ENCODE measurements around the gene RUNX1. TPM values are rescaled to one million over a fixed set of nuclear protein-coding genes. Genes with fewer than 3 reads are reported as not detected.

RUNX1 gene
- total RNA-seq, 3 donors from 2014 or later, result 24.8 to 165 (median 127) TPM

DNA sequence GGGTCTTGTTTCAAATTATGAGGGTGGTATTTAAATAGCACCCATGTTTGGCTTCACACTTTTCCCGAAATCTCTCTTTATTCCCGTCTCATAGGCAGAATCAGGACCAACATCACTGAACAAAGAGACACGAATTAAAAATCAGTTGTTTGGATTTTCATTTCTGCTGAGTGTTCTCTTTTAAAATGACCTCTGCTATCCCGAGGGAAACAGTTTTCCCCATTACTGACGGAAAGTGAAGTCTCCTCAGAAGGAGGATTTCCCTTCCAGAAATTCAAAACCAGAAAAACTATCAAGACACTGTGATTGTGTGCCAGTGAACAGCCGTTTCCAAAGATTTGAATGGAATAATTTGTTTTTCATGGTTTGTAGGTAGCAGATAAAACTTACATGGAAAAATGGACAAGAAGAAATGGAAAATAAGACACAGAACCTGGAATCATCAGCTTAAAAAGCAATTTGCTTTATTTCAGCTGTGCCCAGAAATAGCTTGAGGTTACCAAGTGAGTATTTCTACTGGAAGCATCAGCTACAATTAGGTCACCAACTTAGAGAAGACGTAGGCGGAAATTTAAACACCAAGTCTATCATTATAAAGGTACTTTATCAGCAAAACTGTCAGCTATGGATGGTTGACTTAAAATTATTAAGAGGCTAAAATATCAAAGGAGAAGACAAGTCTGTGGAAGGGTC lies 68.5 kb downstream of the RUNX1 start:
- Histone ChIP-seq H3K36me3 (no peaks in the 10 kb centered on the region), H3K27me3 (no peaks in the 10 kb centered on the region), H3K4me1 (no peaks in the 10 kb centered on the region), H3K4me3 (no peak overlapping the region), H3K27ac (peak overlapping the region in 1 of 2 donors; percentile 3), H3K9me3 (no peaks in the 10 kb centered on the region)
- TF ChIP-seq, protein P1, sequence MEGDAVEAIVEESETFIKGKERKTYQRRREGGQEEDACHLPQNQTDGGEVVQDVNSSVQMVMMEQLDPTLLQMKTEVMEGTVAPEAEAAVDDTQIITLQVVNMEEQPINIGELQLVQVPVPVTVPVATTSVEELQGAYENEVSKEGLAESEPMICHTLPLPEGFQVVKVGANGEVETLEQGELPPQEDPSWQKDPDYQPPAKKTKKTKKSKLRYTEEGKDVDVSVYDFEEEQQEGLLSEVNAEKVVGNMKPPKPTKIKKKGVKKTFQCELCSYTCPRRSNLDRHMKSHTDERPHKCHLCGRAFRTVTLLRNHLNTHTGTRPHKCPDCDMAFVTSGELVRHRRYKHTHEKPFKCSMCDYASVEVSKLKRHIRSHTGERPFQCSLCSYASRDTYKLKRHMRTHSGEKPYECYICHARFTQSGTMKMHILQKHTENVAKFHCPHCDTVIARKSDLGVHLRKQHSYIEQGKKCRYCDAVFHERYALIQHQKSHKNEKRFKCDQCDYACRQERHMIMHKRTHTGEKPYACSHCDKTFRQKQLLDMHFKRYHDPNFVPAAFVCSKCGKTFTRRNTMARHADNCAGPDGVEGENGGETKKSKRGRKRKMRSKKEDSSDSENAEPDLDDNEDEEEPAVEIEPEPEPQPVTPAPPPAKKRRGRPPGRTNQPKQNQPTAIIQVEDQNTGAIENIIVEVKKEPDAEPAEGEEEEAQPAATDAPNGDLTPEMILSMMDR (IDR thresholded peaks at IDR 0.05), result no peak
- TF ChIP-seq POLR2A (IDR thresholded peaks at IDR 0.05), result no peak
- TF ChIP-seq POLR2AphosphoS5 (IDR thresholded peaks at IDR 0.05), result no peak
- DNase-seq (ENCODE audit: low spot score in 2 of 2), result no peak
- intact Hi-C loops (cut with DNase I; ENCODE audit: low total_unique reads), result no loop called here

DNA sequence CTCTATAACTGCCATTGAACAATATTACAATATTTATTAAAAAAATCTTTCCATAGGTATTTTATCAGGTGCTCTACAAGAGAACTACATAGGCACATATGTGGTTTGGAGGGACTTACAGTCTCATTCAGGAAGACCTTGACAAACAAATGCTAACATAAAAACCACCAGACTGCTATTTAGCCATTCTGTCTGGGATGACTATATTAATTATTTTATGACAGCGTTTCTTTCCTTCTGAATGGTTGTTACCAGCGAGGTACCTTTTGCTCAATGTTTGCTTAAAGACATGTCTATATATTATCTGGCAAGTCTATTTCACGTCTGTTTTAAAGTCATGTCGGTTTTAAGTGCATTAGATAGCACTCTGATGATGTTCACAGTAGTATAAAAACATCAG lies 69.7 kb downstream of the RUNX1 start:
- Histone ChIP-seq H3K27ac (no peak overlapping the region), H3K4me1 (no peaks in the 10 kb centered on the region), H3K27me3 (no peaks in the 10 kb centered on the region), H3K36me3 (no peaks in the 10 kb centered on the region), H3K9me3 (no peaks in the 10 kb centered on the region), H3K4me3 (no peak overlapping the region)
- TF ChIP-seq, protein P1 (IDR thresholded peaks at IDR 0.05), result no peak
- TF ChIP-seq POLR2A (IDR thresholded peaks at IDR 0.05), result no peak
- TF ChIP-seq POLR2AphosphoS5 (IDR thresholded peaks at IDR 0.05), result no peak
- intact Hi-C loops (cut with DNase I; ENCODE audit: low total_unique reads), result no loop called here
- no peak for DNase-seq (ENCODE audit: low spot score in 2 of 2)

DNA sequence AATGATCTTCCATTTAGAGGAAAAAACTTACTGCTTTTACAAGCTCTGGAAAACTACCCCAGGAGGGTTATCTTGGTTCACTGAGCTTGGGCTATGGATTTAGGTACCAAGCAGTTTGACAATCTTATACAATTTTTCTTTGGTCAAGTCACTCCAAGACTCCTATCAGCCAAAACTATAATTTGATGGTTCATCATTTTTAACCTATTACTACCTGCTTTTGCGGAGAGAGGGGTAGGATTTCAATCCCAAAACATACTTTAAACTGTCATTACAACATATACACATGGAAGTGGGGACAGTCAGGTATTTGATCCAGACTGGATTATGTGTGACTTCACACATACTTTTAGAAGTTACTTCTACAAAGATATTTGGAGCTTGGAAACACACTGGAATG lies 71.8 kb downstream of the RUNX1 start:
- Histone ChIP-seq H3K36me3 (no peaks in the 10 kb centered on the region), H3K27ac (no peak overlapping the region), H3K9me3 (no peaks in the 10 kb centered on the region), H3K27me3 (no peaks in the 10 kb centered on the region), H3K4me1 (no peaks in the 10 kb centered on the region), H3K4me3 (no peak overlapping the region)
- intact Hi-C loops (cut with DNase I; ENCODE audit: low total_unique reads), result no loop called here
- no peak for TF ChIP-seq POLR2AphosphoS5 (IDR thresholded peaks at IDR 0.05)
- no peak for TF ChIP-seq POLR2A (IDR thresholded peaks at IDR 0.05)
- TF ChIP-seq, protein P1 (IDR thresholded peaks at IDR 0.05), result no peak
- DNase-seq (ENCODE audit: low spot score in 2 of 2), result no peak

DNA sequence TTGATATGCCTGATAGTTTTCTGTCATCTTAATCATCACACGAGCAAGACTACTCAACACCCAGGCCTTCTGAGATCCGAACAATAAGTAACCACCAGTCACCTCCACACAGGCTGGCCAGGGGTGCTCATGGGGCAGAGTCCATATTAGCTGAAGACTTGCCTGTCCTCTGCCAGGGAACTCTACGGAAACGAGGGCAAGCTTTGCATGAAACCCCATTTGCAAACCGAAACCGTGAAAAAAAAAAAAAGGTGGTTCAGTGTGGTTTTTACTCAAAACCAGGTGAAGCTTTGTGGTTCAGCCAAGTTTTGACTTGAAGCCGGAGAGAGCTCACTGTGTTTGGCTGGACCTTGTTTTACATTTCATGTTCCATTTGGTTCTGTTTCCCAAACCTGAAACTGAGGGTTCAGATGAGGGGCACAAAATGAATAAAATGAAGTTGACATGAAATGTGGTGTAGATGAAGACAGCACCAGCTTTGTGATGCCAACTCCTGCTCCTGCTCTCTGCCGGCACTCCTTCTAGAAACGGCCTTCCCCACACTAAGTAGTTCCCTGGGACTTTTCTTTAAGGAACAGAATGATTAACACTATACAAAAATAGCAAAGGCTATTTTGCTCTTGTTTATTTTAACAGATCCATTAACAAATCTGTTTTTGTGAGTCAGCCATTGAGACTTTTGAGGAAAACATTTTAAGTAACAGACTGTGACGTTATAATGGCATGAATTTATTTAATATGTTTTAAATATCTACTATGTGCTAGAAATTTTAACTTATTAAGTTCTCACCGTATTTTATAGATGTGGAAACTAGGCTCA lies 74.7 kb downstream of the RUNX1 start:
- TF ChIP-seq, protein P1 (IDR thresholded peaks at IDR 0.05), result no peak
- TF ChIP-seq POLR2AphosphoS5 (IDR thresholded peaks at IDR 0.05), result no peak
- TF ChIP-seq POLR2A (IDR thresholded peaks at IDR 0.05), result no peak
- Histone ChIP-seq H3K27ac (no peak overlapping the region), H3K4me3 (no peak overlapping the region), H3K27me3 (no peaks in the 10 kb centered on the region), H3K4me1 (no peaks in the 10 kb centered on the region), H3K9me3 (no peaks in the 10 kb centered on the region), H3K36me3 (no peaks in the 10 kb centered on the region)
- no peak for DNase-seq (ENCODE audit: low spot score in 2 of 2)
- intact Hi-C loops (cut with DNase I; ENCODE audit: low total_unique reads), result no loop called here

DNA sequence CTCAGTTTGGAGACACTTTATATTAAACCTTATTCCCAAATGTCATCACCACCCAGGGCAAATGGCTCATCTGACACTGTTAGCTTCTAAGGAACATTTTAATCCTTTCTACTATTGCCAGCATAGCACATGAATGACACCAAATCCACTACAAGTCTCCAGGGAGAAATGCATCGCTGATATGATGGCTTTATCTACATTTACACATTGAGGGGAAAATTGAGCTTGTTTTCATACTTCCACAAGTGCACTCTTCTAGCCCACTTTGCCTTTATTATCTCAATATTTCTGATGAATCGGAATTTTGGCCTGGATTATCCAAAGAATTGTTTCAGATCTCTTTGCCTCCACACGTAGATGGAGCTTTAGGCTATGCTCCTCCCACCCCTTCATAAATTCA lies 75.4 kb downstream of the RUNX1 start:
- no peak for TF ChIP-seq POLR2AphosphoS5 (IDR thresholded peaks at IDR 0.05)
- TF ChIP-seq POLR2A (IDR thresholded peaks at IDR 0.05), result no peak
- TF ChIP-seq, protein P1 (IDR thresholded peaks at IDR 0.05), result no peak
- H3K27me3 ChIP-seq, result no peaks in the 10 kb centered on the region
- no peaks in the 10 kb centered on the region for H3K9me3 ChIP-seq
- intact Hi-C loops (cut with DNase I; ENCODE audit: low total_unique reads), result no loop called here
- no peaks in the 10 kb centered on the region for H3K4me1 ChIP-seq
- H3K36me3 ChIP-seq, result no peaks in the 10 kb centered on the region
- H3K4me3 ChIP-seq, result no peak overlapping the region
- no peak for DNase-seq (ENCODE audit: low spot score in 2 of 2)
- H3K27ac ChIP-seq, result no peak overlapping the region
